ENCODE results near the gene ST8SIA3. TPM values are rescaled to one million over a fixed set of nuclear protein-coding genes. Genes with fewer than 3 reads are reported as not detected.

The ST8SIA3 gene
- polyA plus RNA-seq, 1 donor from 2014 or later: 22.9 TPM

GRCh38 chr18:57331718-57332117 lies 20.6 kb upstream of the ST8SIA3 start:
- H3K4me3 ChIP-seq (ENCODE audit: low read length): no peak overlapping the region
- H3K9me3 ChIP-seq (ENCODE audit: low read length): no peaks in the 10 kb centered on the region
- no peak overlapping the region for H2AFZ ChIP-seq (ENCODE audit: low read depth, low read length)
- no peaks in the 10 kb centered on the region for H3F3A ChIP-seq (ENCODE audit: insufficient read depth, low read length, poor library complexity, severe bottlenecking)
- H3K9ac ChIP-seq (ENCODE audit: low read length): no peak overlapping the region
- no peak overlapping the region for H3K4me2 ChIP-seq (ENCODE audit: low read length)
- no peak overlapping the region for H3K27ac ChIP-seq (ENCODE audit: low read length)
- no peaks in the 10 kb centered on the region for H4K20me1 ChIP-seq (ENCODE audit: insufficient read depth)
- H3K79me2 ChIP-seq (replicated peaks; ENCODE audit: insufficient read depth, low read length): no peaks in the 10 kb centered on the region
- no peaks in the 10 kb centered on the region for H3K36me3 ChIP-seq (ENCODE audit: insufficient read depth, low read length)
- no peak for TF ChIP-seq MXI1 (conservative IDR thresholded peaks at IDR 0.05; ENCODE audit: poor library complexity, severe bottlenecking)
- no peak for TF ChIP-seq TAF1 (IDR thresholded peaks at IDR 0.05; ENCODE audit: low read depth)
- TF ChIP-seq EZH2 (IDR thresholded peaks at IDR 0.05; ENCODE audit: borderline replicate concordance, insufficient read depth, low read length, poor library complexity, severe bottlenecking): no peak
- no peak for TF ChIP-seq RAD21 (conservative IDR thresholded peaks at IDR 0.05)
- TF ChIP-seq SMC3 (conservative IDR thresholded peaks at IDR 0.05; ENCODE audit: poor library complexity): no peak
- no peak for TF ChIP-seq EP300 (conservative IDR thresholded peaks at IDR 0.05; ENCODE audit: poor library complexity, severe bottlenecking)
- no peaks in the 10 kb centered on the region for H3K27me3 ChIP-seq (ENCODE audit: insufficient read depth, low read depth, low read length)
- H3K9me2 ChIP-seq (ENCODE audit: insufficient read depth, low read length): no peaks in the 10 kb centered on the region

- no peak overlapping the region for H3K4me2 ChIP-seq (ENCODE audit: low read length)
- no peak overlapping the region for H3K4me3 ChIP-seq (ENCODE audit: low read length)
- H3F3A ChIP-seq (ENCODE audit: insufficient read depth, low read length, poor library complexity, severe bottlenecking): no peaks in the 10 kb centered on the region
- H3K9ac ChIP-seq (ENCODE audit: low read length): no peak overlapping the region
- H3K9me2 ChIP-seq (ENCODE audit: insufficient read depth, low read length): no peaks in the 10 kb centered on the region
- H3K27ac ChIP-seq (ENCODE audit: low read length): no peak overlapping the region
- no peaks in the 10 kb centered on the region for H3K27me3 ChIP-seq (ENCODE audit: insufficient read depth, low read depth, low read length)
- no peak for TF ChIP-seq TAF1 (IDR thresholded peaks at IDR 0.05; ENCODE audit: low read depth)
- no peak for TF ChIP-seq RAD21 (conservative IDR thresholded peaks at IDR 0.05)
- TF ChIP-seq EZH2 (IDR thresholded peaks at IDR 0.05; ENCODE audit: borderline replicate concordance, insufficient read depth, low read length, poor library complexity, severe bottlenecking): no peak
- TF ChIP-seq CTCF (IDR thresholded peaks at IDR 0.05; ENCODE audit: poor library complexity, severe bottlenecking): no peak
- no peak for TF ChIP-seq EP300 (conservative IDR thresholded peaks at IDR 0.05; ENCODE audit: poor library complexity, severe bottlenecking)
- TF ChIP-seq SMC3 (conservative IDR thresholded peaks at IDR 0.05; ENCODE audit: poor library complexity): no peak
- no peak for TF ChIP-seq MXI1 (conservative IDR thresholded peaks at IDR 0.05; ENCODE audit: poor library complexity, severe bottlenecking)
- TF ChIP-seq, protein P1, sequence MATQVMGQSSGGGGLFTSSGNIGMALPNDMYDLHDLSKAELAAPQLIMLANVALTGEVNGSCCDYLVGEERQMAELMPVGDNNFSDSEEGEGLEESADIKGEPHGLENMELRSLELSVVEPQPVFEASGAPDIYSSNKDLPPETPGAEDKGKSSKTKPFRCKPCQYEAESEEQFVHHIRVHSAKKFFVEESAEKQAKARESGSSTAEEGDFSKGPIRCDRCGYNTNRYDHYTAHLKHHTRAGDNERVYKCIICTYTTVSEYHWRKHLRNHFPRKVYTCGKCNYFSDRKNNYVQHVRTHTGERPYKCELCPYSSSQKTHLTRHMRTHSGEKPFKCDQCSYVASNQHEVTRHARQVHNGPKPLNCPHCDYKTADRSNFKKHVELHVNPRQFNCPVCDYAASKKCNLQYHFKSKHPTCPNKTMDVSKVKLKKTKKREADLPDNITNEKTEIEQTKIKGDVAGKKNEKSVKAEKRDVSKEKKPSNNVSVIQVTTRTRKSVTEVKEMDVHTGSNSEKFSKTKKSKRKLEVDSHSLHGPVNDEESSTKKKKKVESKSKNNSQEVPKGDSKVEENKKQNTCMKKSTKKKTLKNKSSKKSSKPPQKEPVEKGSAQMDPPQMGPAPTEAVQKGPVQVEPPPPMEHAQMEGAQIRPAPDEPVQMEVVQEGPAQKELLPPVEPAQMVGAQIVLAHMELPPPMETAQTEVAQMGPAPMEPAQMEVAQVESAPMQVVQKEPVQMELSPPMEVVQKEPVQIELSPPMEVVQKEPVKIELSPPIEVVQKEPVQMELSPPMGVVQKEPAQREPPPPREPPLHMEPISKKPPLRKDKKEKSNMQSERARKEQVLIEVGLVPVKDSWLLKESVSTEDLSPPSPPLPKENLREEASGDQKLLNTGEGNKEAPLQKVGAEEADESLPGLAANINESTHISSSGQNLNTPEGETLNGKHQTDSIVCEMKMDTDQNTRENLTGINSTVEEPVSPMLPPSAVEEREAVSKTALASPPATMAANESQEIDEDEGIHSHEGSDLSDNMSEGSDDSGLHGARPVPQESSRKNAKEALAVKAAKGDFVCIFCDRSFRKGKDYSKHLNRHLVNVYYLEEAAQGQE (IDR thresholded peaks at IDR 0.05; ENCODE audit: borderline replicate concordance): no peak
- no peak for TF ChIP-seq POLR2AphosphoS5 (IDR thresholded peaks at IDR 0.05)
- no peaks in the 10 kb centered on the region for H3K9me3 ChIP-seq (ENCODE audit: low read length)
- no peak overlapping the region for H2AFZ ChIP-seq (ENCODE audit: low read depth, low read length)
- H3K79me2 ChIP-seq (replicated peaks; ENCODE audit: insufficient read depth, low read length): no peaks in the 10 kb centered on the region
- H3K36me3 ChIP-seq (ENCODE audit: insufficient read depth, low read length): no peaks in the 10 kb centered on the region
- no peaks in the 10 kb centered on the region for H4K20me1 ChIP-seq (ENCODE audit: insufficient read depth)
Measured at GRCh38 chr18:57333940-57334339, 18.4 kb upstream of the ST8SIA3 start.
